Measurements from ENCODE around the gene ZNF747. TPM values are rescaled to one million over a fixed set of nuclear protein-coding genes. Genes with fewer than 3 reads are reported as not detected.

The ZNF747 gene
- total and polyA plus RNA-seq, 8 donors, result 6.6 to 11.8 (median 9.0) TPM

- no peaks in the 10 kb centered on the region for H3K27me3 ChIP-seq
- ATAC-seq (no peak), DNase-seq (peak in 1 of 4 donors; percentile 54)
- H3K27ac ChIP-seq, result peak overlapping the region; percentile 91 to 94
- TF ChIP-seq CTCF (IDR thresholded peaks at IDR 0.05), result no peak
- intact Hi-C loops (cut with DNase I), result no loop called here
- H3K36me3 ChIP-seq, result peaks cover 0 to 26% of the 10 kb centered on the region in 2 donors
- H3K4me3 ChIP-seq, result peak overlapping the region in 1 of 2 donors; percentile 62
- H3K4me1 ChIP-seq, result peaks cover 8 to 57% of the 10 kb centered on the region in 2 donors
- no peaks in the 10 kb centered on the region for H3K9me3 ChIP-seq
Measured at GRCh38 chr16:30533146-30533522, 1.5 kb downstream of the ZNF747 start.

- no peaks in the 10 kb centered on the region for H3K9me3 ChIP-seq
- H3K27ac ChIP-seq, result no peak overlapping the region
- no peaks in the 10 kb centered on the region for H3K27me3 ChIP-seq
- DNase-seq (peak in 1 of 4 donors; percentile 80), ATAC-seq (no peak)
- no peak for TF ChIP-seq CTCF (IDR thresholded peaks at IDR 0.05)
- H3K4me3 ChIP-seq, result no peak overlapping the region
- intact Hi-C loops (cut with DNase I), result no loop called here
- peaks cover 0 to 26% of the 10 kb centered on the region in 2 donors for H3K36me3 ChIP-seq
- H3K4me1 ChIP-seq, result peaks cover 14 to 63% of the 10 kb centered on the region in 2 donors
Measured at GRCh38 chr16:30532285-30533145, 2.1 kb downstream of the ZNF747 start.

GRCh38 chr16:30530163-30531037 is 4.3 kb downstream of the ZNF747 start:
- DNase-seq (peak in 1 of 4 donors; percentile 49), ATAC-seq (no peak)
- no peaks in the 10 kb centered on the region for H3K9me3 ChIP-seq
- TF ChIP-seq CTCF (IDR thresholded peaks at IDR 0.05), result no peak
- no peaks in the 10 kb centered on the region for H3K27me3 ChIP-seq
- H3K4me3 ChIP-seq, result no peak overlapping the region
- H3K36me3 ChIP-seq, result peaks cover 0 to 26% of the 10 kb centered on the region in 2 donors
- peaks cover 14 to 57% of the 10 kb centered on the region in 2 donors for H3K4me1 ChIP-seq
- intact Hi-C loops (cut with DNase I), result no loop called here
- no peak overlapping the region for H3K27ac ChIP-seq

- DNase-seq (peak in 1 of 4 donors; percentile 7), ATAC-seq (no peak)
- Histone ChIP-seq H3K9me3 (no peaks in the 10 kb centered on the region), H3K36me3 (peaks cover 0 to 37% of the 10 kb centered on the region in 2 donors), H3K4me3 (no peak overlapping the region), H3K4me1 (peaks cover 14 to 53% of the 10 kb centered on the region in 2 donors), H3K27ac (peak overlapping the region in 1 of 2 donors; percentile 100), H3K27me3 (no peaks in the 10 kb centered on the region)
- TF ChIP-seq CTCF (IDR thresholded peaks at IDR 0.05), result no peak
- intact Hi-C loops (cut with DNase I), result no loop called here
Measured at GRCh38 chr16:30528799-30529457, 5.7 kb downstream of the ZNF747 start.
